Renal cortical epithelial cell (primary cell): ENCODE results near the gene MAST4. TPM values are rescaled to one million over a fixed set of nuclear protein-coding genes. Genes with fewer than 3 reads are reported as not detected.
"Not testable (repeated sequence)": the region's sequence is repeated elsewhere in the genome, so short reads cannot be mapped to it uniquely, and the experiment has no call there.

ENCODE experiments used
- DNase-seq: peaks from one replicate; pipeline ENCODE4 v3.0.0-alpha.2; 2011; ENCODE audit warnings: low read depth
- total RNA-seq: library from RNA; depleted of rRNA; stranded (reverse); fragments of >200 nt; gene quantifications from 2 replicates; pipeline ENCODE4 v1.2.3, GENCODE V29; 2014

Gene MAST4
- total RNA-seq, 1 donor from 2014 or later, result 8.7 TPM

DNA sequence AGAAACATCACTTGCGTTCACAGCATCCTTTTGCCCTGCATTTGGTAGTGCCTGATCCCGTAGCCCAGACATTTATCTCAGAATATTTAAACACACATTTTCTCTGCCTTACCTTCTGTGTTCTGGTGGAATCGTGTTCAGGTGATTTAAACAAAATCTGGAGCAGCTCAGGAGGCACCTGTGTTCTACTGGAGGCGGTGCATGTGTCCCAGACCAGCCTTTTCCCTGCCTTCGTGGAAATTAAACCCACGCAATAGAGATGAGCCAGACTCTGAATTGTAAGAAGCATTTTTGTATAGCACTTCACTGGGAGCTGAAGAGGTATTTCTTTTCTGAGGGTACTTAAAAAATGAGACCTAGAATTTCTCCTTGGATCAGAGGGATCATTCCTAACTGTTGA, 212.5 kb downstream of the MAST4 start:
- DNase-seq, result no peak

DNA sequence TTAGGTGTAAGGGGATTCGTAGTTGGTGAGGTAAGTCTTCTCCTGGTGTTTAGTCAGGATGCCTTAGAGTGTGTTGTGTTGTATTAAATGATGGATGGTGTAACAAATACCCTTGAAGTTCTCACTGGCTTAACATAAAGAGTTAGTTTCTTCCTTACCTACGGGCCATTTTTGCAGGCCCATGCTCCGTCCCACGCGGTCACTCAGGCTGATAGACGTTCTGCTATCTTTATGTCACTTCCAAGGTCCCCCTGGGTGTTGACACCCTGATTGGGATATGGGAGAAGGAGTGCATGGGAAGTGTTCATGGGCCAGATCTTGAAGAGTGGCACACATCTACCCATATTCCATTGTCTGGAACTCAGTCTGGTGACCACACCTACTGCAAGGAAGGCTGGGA, 214.0 kb downstream of the MAST4 start:
- DNase-seq, result no peak

- peak; percentile 26 for DNase-seq
Observed at GRCh38 chr5:66810848-66811261, 214.7 kb downstream of the MAST4 start.

- DNase-seq, result no peak
Observed at GRCh38 chr5:66812291-66812690, 216.1 kb downstream of the MAST4 start.

DNA sequence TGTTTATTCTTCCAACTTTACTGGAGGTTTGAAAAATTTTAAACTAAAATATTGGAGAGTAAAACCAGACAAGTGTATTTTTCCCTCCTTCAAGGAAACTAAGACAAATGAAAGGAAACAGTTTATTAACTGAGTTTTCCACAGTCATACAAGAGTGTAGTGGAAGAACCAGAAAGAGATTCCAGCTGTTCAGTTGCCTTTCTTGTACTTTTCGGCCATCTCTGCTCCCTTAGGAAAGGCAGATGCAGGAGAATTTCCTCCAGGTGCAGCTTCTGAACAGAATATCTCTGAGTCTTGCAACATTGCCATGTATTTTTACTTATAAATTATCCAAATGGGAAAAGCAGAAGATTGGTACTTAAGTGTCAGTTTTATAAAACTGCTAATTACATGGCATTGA, 217.1 kb downstream of the MAST4 start:
- no peak for DNase-seq

DNA sequence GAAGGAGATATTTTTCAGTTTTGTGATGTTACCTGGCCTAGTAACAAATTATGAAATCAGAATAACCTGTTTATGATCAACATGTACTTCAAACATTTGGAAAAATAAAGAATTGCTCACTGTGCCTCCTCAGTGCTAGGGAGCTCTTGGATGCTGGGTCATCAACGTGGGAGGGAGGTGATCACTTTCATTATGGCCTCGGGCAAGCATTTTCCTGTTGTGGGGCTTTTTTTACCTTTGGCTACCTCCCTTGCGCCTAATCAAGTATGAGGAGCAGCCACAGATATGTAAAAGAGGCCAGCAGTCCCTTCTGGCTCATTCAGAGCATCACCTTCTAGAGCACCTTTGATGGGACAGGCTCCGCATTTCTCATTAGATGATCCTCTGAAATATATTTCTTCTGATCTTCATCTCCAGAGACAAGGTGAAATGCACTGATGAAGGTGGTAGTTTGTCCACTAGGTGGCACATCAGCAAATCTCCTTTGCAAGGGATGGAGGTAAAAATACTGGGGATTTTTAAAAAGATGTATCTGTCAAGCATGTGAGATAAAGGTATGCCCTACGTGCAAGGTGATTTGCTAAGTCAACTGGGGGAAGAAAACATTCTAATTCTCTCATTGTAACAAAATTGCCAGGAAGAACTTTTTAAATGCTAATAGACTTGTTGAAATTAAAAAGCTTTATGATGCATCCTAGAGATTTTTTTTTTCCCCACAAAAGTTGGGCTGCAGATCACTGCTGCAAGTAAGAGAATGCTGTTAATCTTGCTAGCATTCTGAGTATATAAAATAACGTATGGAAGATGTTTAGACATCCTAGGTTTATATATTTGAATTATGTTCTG, 218.2 kb downstream of the MAST4 start:
- DNase-seq, result peak; percentile 52

GRCh38 chr5:66818304-66818934, 222.2 kb downstream of the MAST4 start:
- DNase-seq, result no peak

DNA sequence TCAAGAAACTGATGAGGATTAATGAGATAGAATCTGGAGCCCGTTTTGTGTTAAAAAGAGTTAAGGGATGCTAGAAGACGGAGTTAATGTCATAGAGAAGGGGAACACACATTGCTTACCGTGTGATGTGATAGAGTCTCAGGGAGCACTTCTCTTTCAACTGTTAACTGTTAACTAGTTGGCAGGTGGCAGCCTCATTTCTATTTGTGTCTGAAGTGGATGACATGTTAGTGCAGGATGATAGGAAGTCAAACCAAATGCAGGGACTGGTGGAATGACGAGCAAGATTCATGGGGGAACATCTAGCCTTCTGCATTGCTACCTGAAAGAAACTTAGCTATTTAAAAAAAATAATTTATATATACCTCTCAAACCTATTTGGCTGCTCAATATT, 222.7 kb downstream of the MAST4 start:
- DNase-seq, result no peak

- DNase-seq, result no peak
Observed at GRCh38 chr5:66820630-66821207, 224.5 kb downstream of the MAST4 start.

DNA sequence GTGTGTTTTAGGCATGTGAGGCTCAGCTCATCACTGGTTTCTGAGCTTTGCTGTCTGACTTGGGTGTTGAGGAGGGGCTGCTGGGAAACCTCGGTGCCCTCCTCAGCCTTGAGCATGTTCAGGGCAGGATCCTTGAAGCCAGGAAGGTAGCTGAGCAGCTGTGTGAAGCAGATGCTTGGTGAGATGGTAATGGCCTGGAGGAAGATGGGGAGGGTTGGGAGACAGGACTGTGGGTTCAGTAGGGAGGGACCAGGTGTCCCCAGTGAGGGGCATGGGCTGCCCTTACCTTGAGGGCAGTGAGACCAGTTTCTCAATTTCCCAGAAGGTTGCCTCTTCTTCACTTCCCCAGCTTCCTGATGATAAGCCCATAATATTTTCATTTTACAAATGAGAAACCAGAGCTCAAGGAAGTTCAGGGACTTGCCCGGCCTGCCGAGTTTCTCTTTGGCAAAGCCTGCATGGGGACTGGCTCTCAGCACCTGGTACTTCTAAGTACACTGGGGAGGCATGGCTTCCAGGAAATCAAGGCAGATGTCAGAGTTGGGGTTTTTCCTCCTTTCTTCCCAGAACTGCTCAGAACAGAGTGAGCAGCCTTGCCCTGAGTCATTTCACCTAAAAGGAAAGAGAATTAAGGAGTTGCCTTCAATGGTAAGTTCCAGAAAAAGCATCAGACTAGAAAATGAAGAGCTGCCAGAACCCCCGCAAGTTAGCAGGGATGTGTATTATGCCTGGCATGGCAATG, 225.7 kb downstream of the MAST4 start:
- peak; percentile 18 for DNase-seq

DNA sequence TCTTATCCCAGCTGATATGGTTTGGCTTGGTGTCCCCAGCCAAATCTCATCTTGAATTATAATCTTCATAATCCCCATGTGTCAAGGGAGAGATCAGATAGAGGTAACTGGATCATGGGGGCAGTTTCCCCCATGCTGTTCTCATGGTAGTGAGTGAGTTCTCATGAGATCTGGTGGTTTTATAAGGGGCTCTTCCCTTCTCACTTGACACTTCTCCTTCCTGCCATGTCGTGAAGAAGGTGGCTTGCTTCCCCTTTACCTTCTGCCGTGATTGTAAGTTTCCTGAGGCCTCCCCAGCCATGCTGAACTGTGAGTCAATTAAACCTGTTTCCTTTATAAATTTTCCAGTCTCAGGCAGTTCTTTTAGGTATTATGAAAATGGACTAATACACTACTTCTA, 226.7 kb downstream of the MAST4 start:
- DNase-seq, result not testable (repeated sequence)

GRCh38 chr5:66824476-66824875, 228.3 kb downstream of the MAST4 start:
- DNase-seq, result peak; percentile 14

DNA sequence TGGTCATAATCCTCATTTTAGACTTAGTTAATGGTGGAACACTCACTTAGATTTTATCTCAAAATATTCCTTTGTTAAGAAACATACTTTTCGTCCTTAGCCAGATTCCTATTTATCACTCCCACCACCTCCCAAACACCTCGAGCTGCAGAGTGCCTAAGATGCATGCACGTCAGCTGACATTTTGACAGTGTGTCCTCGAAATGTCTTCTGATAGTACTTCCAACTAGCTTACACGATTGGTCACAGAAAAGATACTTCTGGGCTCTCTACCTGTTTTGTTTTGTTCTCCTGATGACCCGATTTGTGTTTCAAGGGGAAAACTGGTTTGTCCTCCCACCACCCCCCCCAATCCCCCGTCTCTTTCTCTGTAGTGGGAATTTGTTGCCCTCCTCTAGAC, 230.1 kb downstream of the MAST4 start:
- DNase-seq, result no peak

GRCh38 chr5:66826696-66827095, 230.5 kb downstream of the MAST4 start:
- no peak for DNase-seq

GRCh38 chr5:66828046-66828547, 231.9 kb downstream of the MAST4 start:
- DNase-seq, result peak; percentile 62

GRCh38 chr5:66828548-66829357, 232.6 kb downstream of the MAST4 start:
- DNase-seq, result peak; percentile 65

GRCh38 chr5:66829358-66829674, 233.1 kb downstream of the MAST4 start:
- DNase-seq, result no peak

DNA sequence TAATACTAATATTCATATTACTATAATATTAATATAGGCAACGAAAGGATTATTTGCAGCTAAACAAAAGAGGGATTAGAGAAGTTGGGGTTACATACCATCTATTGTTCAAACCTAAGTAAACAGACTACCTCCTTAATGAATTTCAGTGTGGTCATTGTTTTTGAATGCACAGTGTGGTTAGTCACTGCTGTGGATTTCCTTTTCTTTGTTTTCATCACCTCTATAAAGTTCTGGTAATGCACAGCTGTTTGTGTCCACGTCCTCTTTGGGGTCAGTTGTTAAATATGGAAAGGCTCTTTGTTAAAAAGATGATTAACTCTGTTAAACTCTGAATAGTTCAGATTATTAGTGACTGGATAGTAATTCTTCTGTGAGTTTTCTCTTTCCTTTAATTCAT, 233.6 kb downstream of the MAST4 start:
- DNase-seq, result peak; percentile 87

DNA sequence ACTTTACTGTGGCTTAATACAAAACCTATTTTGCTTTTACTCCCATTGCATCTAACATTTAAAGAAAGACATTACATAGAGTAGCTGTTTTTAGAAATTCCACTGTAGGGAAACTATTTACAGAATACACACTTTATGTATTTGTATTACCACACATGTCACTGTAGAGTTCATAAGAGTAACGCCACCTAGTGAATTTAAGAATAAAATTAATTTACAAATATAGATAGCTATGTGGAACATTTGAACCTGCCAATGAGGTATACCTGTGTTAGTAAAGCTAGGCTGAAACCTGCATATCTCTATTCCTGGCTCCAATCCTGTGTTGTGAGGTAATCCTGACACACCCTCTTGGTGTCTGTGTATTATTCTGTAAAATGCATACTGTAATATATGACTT, 234.4 kb downstream of the MAST4 start:
- no peak for DNase-seq

DNA sequence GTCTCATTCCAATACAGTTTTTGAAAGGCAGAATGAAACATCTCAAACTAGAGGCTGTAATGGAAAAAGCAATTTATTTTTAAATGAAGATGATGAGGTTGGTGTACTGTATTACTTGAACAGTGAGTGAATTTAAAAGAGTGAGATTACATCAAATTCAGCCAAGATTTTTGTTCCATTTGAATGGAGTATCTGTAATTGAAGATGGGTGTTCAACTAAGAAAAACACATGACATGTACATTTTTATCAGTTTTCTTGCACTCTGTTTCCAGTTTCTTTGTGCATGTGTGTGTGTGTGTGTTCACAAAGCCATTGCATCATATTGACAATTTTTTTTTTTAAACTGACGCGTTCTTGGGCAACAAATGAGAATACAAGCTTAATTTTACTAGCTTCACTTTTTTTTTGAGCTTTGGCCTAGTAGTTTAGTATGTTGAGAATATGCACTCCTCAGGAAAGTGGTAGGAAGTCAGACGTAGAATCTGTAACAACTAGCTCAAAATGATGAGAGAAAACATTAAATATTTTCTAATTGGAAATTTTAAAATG, 243.5 kb downstream of the MAST4 start:
- no peak for DNase-seq

GRCh38 chr5:66840511-66841013, 244.4 kb downstream of the MAST4 start:
- DNase-seq, result peak; percentile 90
